HepG2 (cell line): ENCODE data around the gene ACER3. TPM values are rescaled to one million over a fixed set of nuclear protein-coding genes. Genes with fewer than 3 reads are reported as not detected.

Experiments used
- CAMTA2 ChIP-seq: sonication (generic); formaldehyde crosslinking; IDR thresholded peaks from 2 replicates; pipeline ENCODE4 v1.4.0; 2020; ENCODE audit warnings: mild to moderate bottlenecking, missing genetic modification reagents, borderline replicate concordance
- CCAR2 ChIP-seq: fragments of 200-400 bp; formaldehyde crosslinking; optimal IDR thresholded peaks from 2 replicates; pipeline ENCODE3; 2018; ENCODE audit warnings: low read depth, mild to moderate bottlenecking, low read length, moderate library complexity
- EEA1 ChIP-seq: sonication (generic); formaldehyde crosslinking; IDR thresholded peaks from 2 replicates; pipeline ENCODE4 v1.5.1; 2020; ENCODE audit warnings: mild to moderate bottlenecking, missing genetic modification reagents, borderline replicate concordance
- ELF1 ChIP-seq: sonication (generic); formaldehyde crosslinking; IDR thresholded peaks from 2 replicates; pipeline ENCODE4 v1.4.0; 2020; ENCODE audit warnings: missing genetic modification reagents
- FOXO1 ChIP-seq: sonication (generic); formaldehyde crosslinking; IDR thresholded peaks from 2 replicates; pipeline ENCODE4 v1.4.0; 2020; ENCODE audit warnings: missing genetic modification reagents
- GABPB1 ChIP-seq: IDR thresholded peaks from 2 replicates; pipeline ENCODE4 v1.6.1; 2016; ENCODE audit warnings: mild to moderate bottlenecking, missing genetic modification reagents, moderate library complexity, missing compliant biosample characterization
- HNRNPL ChIP-seq: fragments of 200-400 bp; formaldehyde crosslinking; IDR thresholded peaks from 2 replicates; pipeline ENCODE4 v1.6.1; 2017; ENCODE audit warnings: mild to moderate bottlenecking, low read depth, low read length
- HNRNPLL ChIP-seq: fragments of 200-400 bp; formaldehyde crosslinking; IDR thresholded peaks from 2 replicates; pipeline ENCODE4 v1.6.1; 2017; ENCODE audit warnings: mild to moderate bottlenecking, low read depth, low read length; ENCODE audit not compliant: poor library complexity, severe bottlenecking
- MED8 ChIP-seq: sonication (generic); formaldehyde crosslinking; IDR thresholded peaks from 2 replicates; pipeline ENCODE4 v1.8.1; 2023; ENCODE audit warnings: mild to moderate bottlenecking, missing genetic modification reagents; ENCODE audit not compliant: insufficient replicate concordance
- PBX3 ChIP-seq: sonication (generic); formaldehyde crosslinking; IDR thresholded peaks from 2 replicates; pipeline ENCODE4 v1.8.1; 2023; ENCODE audit warnings: missing genetic modification reagents, inconsistent platforms, borderline replicate concordance
- PITX1 ChIP-seq: sonication (generic); formaldehyde crosslinking; IDR thresholded peaks from 2 replicates; pipeline ENCODE4 v1.5.1; 2020; ENCODE audit warnings: mild to moderate bottlenecking, missing genetic modification reagents
- RXRA ChIP-seq: sonication (generic); formaldehyde crosslinking; IDR thresholded peaks from 2 replicates; pipeline ENCODE4 v1.5.1; 2020; ENCODE audit warnings: missing genetic modification reagents
- SIN3B ChIP-seq: fragments of 150-350 bp; IDR thresholded peaks from 2 replicates; pipeline ENCODE4 v1.6.1; 2014; ENCODE audit warnings: low read length
- SSRP1 ChIP-seq: IDR thresholded peaks from 2 replicates; pipeline ENCODE4 v1.6.1; 2016; ENCODE audit warnings: control low read depth
- STAT5B ChIP-seq: sonication (generic); formaldehyde crosslinking; IDR thresholded peaks from 2 replicates; pipeline ENCODE4 v1.4.0; 2020; ENCODE audit warnings: missing genetic modification reagents
- TRIM24 ChIP-seq: sonication (generic); formaldehyde crosslinking; IDR thresholded peaks from 2 replicates; pipeline ENCODE4 v1.8.0; 2022; ENCODE audit warnings: mild to moderate bottlenecking, missing genetic modification reagents
- ZBTB21 ChIP-seq: sonication (generic); formaldehyde crosslinking; IDR thresholded peaks from 2 replicates; pipeline ENCODE4 v1.4.0; 2020; ENCODE audit warnings: missing genetic modification reagents
- ZC3H13 ChIP-seq: sonication (generic); formaldehyde crosslinking; IDR thresholded peaks from 2 replicates; pipeline ENCODE4 v1.8.1; 2023; ENCODE audit warnings: mild to moderate bottlenecking, missing genetic modification reagents, moderate library complexity
- ZNF225 ChIP-seq: sonication (generic); formaldehyde crosslinking; IDR thresholded peaks from 2 replicates; pipeline ENCODE4 v1.4.0; 2020; ENCODE audit warnings: mild to moderate bottlenecking, missing genetic modification reagents
- ZNF33B ChIP-seq: sonication (generic); formaldehyde crosslinking; IDR thresholded peaks from 2 replicates; pipeline ENCODE4 v1.5.1; 2020; ENCODE audit warnings: mild to moderate bottlenecking, missing genetic modification reagents
- ZNF343 ChIP-seq: sonication (generic); formaldehyde crosslinking; IDR thresholded peaks from 2 replicates; pipeline ENCODE4 v1.4.0; 2020; ENCODE audit warnings: mild to moderate bottlenecking, missing genetic modification reagents
- ZNF746 ChIP-seq: sonication (generic); formaldehyde crosslinking; IDR thresholded peaks from 2 replicates; pipeline ENCODE4 v1.8.0; 2022; ENCODE audit warnings: mild to moderate bottlenecking, missing genetic modification reagents
- ZNF749 ChIP-seq: sonication (generic); formaldehyde crosslinking; IDR thresholded peaks from 2 replicates; pipeline ENCODE4 v1.8.0; 2022; ENCODE audit warnings: mild to moderate bottlenecking, missing genetic modification reagents, moderate library complexity, borderline replicate concordance
- ZNF816 ChIP-seq: sonication (generic); formaldehyde crosslinking; IDR thresholded peaks from 2 replicates; pipeline ENCODE4 v1.8.0; 2022; ENCODE audit warnings: missing genetic modification reagents, mild to moderate bottlenecking, borderline replicate concordance
- ZNF841 ChIP-seq: sonication (generic); formaldehyde crosslinking; IDR thresholded peaks from 2 replicates; pipeline ENCODE4 v1.8.1; 2023; ENCODE audit warnings: missing genetic modification reagents, borderline replicate concordance
- ZSCAN20 ChIP-seq: sonication (generic); formaldehyde crosslinking; IDR thresholded peaks from 2 replicates; pipeline ENCODE4 v1.4.0; 2020; ENCODE audit warnings: missing genetic modification reagents, mild to moderate bottlenecking, borderline replicate concordance
- polyA plus RNA-seq, 8 experiments: library from polyadenylated mRNA; depleted of rRNA in 3 of 8; stranded (reverse) in 7 of 8; unstranded in 1 of 8; fragments of >200 nt; fragmentation: Illumina TruSeq in 4 of 8; extraction: Trizol in 4 of 8; gene quantifications; 2 replicates each; pipeline versions ENCODE4 v1.2.1 to v1.2.3, GENCODE V29; 2011 to 2016; ENCODE audit warnings: low read depth in 4 of 8, missing spikeins in 1 of 8, mixed read lengths in 1 of 8; ENCODE audit not compliant: insufficient read depth in 1 of 8
- total RNA-seq, 5 experiments: library from RNA; depleted of rRNA; stranded (reverse); fragments of >200 nt; fragmentation: Illumina TruSeq; extraction: Trizol; gene quantifications; 2 replicates each; pipeline ENCODE4 v1.2.3, GENCODE V29; 2016; ENCODE audit warnings: low read depth in 1 of 5
- TF ChIP-seq, protein P1 (sequence below): IDR thresholded peaks from 2 replicates; pipeline ENCODE4 v1.6.1; 2012; ENCODE audit warnings: inconsistent platforms
- TF ChIP-seq, protein P2 (sequence below): sonication (generic); formaldehyde crosslinking; IDR thresholded peaks from 2 replicates; pipeline ENCODE4 v1.8.0; 2022; ENCODE audit warnings: missing genetic modification reagents, mild to moderate bottlenecking, inconsistent platforms, borderline replicate concordance
- TF ChIP-seq, protein P3 (sequence below): IDR thresholded peaks from 2 replicates; pipeline ENCODE4 v1.6.1; 2018; ENCODE audit warnings: missing genetic modification reagents, mild to moderate bottlenecking, missing compliant biosample characterization
- TF ChIP-seq, protein P4 (sequence below): sonication (generic); formaldehyde crosslinking; IDR thresholded peaks from 2 replicates; pipeline ENCODE4 v1.5.0; 2020; ENCODE audit warnings: missing genetic modification reagents

The ACER3 gene
- total and polyA plus RNA-seq, 2 of the 13 experiments (the other 11 are each of a cell fraction or from before 2014, with no cell fraction given) = 6.0 to 9.8 TPM

DNA sequence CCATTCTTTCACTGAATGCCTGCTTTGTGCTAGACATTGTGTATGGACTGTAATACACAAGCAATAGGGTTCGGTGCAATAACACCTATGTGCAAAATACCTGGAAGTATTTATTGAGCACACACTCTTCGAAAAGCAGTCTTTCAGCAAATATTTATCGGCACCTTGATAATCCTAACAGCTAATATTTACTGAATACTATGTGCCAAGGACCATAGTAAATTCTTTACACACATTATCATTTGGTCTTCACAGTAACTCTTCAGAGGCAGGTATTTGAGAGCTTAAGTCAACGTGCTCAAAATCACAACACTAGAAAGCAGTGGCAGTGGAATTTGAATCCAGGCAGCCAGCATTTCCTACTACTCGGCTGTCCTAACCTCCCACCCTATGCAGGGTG, 175.7 kb downstream of the ACER3 start (continued):
- TF ChIP-seq EEA1 (CRISPR knock-in tag) (no peak), STAT5B (CRISPR knock-in tag) (0 out of 2 replicates have a peak, but pooled peaks have one; percentile 12), PBX3 (CRISPR knock-in tag) (no peak), ZNF841 (CRISPR knock-in tag) (no peak), ZC3H13 (no peak), ZNF33B (CRISPR knock-in tag) (no peak), ZBTB21 (no peak), CAMTA2 (CRISPR knock-in tag) (no peak), ZSCAN20 (no peak), MED8 (CRISPR knock-in tag) (no peak), GABPB1 (CRISPR knock-in tag) (no peak), ZNF749 (CRISPR knock-in tag) (no peak), ELF1 (CRISPR knock-in tag) (no peak), ZNF746 (CRISPR knock-in tag) (no peak), FOXO1 (peak; percentile 49; the same call in 1 of the 2 replicates), ZNF816 (peak; percentile 63; the same call in 1 of the 2 replicates), HNRNPLL (no peak), ZNF343 (CRISPR knock-in tag) (no peak), SSRP1 (no peak), TRIM24 (CRISPR knock-in tag) (no peak), HNRNPL (no peak), CCAR2 (no peak), SIN3B (no peak), RXRA (CRISPR knock-in tag) (no peak), PITX1 (CRISPR knock-in tag) (peak; percentile 93), ZNF225 (CRISPR knock-in tag) (no peak)
- TF ChIP-seq, protein P1, sequence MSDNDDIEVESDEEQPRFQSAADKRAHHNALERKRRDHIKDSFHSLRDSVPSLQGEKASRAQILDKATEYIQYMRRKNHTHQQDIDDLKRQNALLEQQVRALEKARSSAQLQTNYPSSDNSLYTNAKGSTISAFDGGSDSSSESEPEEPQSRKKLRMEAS = no peak
- TF ChIP-seq, protein P2, sequence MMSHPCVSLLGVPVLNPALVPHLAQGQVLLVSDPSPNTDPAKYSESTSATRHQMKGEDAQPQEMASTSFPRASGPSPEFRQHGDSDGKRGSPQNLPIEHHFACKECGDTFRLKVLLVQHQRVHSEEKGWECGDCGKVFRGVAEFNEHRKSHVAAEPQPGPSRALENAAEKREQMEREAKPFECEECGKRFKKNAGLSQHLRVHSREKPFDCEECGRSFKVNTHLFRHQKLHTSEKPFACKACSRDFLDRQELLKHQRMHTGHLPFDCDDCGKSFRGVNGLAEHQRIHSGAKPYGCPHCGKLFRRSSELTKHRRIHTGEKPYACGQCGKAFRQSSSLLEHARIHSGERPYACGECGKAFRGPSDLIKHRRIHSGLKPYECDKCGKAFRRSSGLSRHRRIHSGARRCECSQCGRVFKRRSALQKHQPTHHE (CRISPR knock-in tag) = no peak
- TF ChIP-seq, protein P3, sequence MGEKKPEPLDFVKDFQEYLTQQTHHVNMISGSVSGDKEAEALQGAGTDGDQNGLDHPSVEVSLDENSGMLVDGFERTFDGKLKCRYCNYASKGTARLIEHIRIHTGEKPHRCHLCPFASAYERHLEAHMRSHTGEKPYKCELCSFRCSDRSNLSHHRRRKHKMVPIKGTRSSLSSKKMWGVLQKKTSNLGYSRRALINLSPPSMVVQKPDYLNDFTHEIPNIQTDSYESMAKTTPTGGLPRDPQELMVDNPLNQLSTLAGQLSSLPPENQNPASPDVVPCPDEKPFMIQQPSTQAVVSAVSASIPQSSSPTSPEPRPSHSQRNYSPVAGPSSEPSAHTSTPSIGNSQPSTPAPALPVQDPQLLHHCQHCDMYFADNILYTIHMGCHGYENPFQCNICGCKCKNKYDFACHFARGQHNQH (CRISPR knock-in tag) = no peak
- TF ChIP-seq, protein P4, sequence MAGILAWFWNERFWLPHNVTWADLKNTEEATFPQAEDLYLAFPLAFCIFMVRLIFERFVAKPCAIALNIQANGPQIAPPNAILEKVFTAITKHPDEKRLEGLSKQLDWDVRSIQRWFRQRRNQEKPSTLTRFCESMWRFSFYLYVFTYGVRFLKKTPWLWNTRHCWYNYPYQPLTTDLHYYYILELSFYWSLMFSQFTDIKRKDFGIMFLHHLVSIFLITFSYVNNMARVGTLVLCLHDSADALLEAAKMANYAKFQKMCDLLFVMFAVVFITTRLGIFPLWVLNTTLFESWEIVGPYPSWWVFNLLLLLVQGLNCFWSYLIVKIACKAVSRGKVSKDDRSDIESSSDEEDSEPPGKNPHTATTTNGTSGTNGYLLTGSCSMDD (CRISPR knock-in tag) = no peak
